IMR-90 (cell line): Measurements from ENCODE around the gene STK33. TPM values are rescaled to one million over a fixed set of nuclear protein-coding genes. Genes with fewer than 3 reads are reported as not detected.

ENCODE experiments used
- ATAC-seq: fragments of 200-7000 bp; cut with Tn5 transposase; 2 replicates; pipeline ENCODE4 v1.9.1; 2020; ENCODE audit warnings: low read depth, mild to moderate bottlenecking, moderate library complexity
- BruUV-seq: library from RNA; stranded (reverse); fragments of 400-500 nt; replicated peaks from 2 replicates; lab custom pipeline; 2021; lab: Mats Ljungman, UMichigan
- CTCF ChIA-PET: fragments of 300-600 bp; formaldehyde crosslinking; extraction: SDS; loops from one replicate; lab custom pipeline; 2021; ENCODE audit warnings: antibody characterized with exemption; lab: Yijun Ruan, JAX
- POLR2A ChIA-PET: fragments of 300-600 bp; sonication (Branson Sonifier 250); formaldehyde crosslinking; loops from one replicate; lab custom pipeline; 2022; ENCODE audit warnings: antibody characterized with exemption; ENCODE audit not compliant: unreplicated experiment; lab: Charles Lee
- DNase-seq: peaks from one replicate; pipeline ENCODE4 v3.0.0; 2013
- H2AFZ ChIP-seq: replicated peaks from 2 replicates; pipeline ENCODE3; 2013; ENCODE audit warnings: low read length, mild to moderate bottlenecking; ENCODE audit not compliant: poor library complexity
- H2AK5ac ChIP-seq: 2 replicates; pipeline ENCODE4 v1.6.1; 2013; ENCODE audit warnings: low read depth, low read length, inconsistent platforms
- H2AK9ac ChIP-seq: replicated peaks from 2 replicates; pipeline ENCODE3; 2013; ENCODE audit warnings: mild to moderate bottlenecking, low read depth, low read length, moderate library complexity; ENCODE audit not compliant: poor library complexity
- H2BK120ac ChIP-seq: 2 replicates; pipeline ENCODE4 v1.6.1; 2013; ENCODE audit warnings: low read depth, low read length, inconsistent platforms
- H2BK15ac ChIP-seq: 3 replicates; pipeline ENCODE4 v1.6.1; 2013; ENCODE audit warnings: low read depth, low read length, inconsistent platforms
- H2BK20ac ChIP-seq: 2 replicates; pipeline ENCODE4 v1.6.1; 2013; ENCODE audit warnings: low read depth, mild to moderate bottlenecking, inconsistent platforms, low read length, moderate library complexity
- H2BK5ac ChIP-seq: 2 replicates; pipeline ENCODE4 v1.6.1; 2013; ENCODE audit warnings: mild to moderate bottlenecking, low read depth, low read length, inconsistent platforms; ENCODE audit not compliant: poor library complexity, severe bottlenecking
- H3K14ac ChIP-seq: replicated peaks from 2 replicates; pipeline ENCODE4 v1.6.1; 2013; ENCODE audit warnings: low read depth, low read length, inconsistent platforms
- H3K18ac ChIP-seq: 2 replicates; pipeline ENCODE4 v1.6.1; 2013; ENCODE audit warnings: low read depth, low read length, control low read depth
- H3K23ac ChIP-seq: 2 replicates; pipeline ENCODE4 v1.6.1; 2013; ENCODE audit warnings: low read depth, low read length, inconsistent platforms
- H3K27ac ChIP-seq: 2 replicates; pipeline ENCODE4 v1.5.1; 2013; ENCODE audit warnings: mild to moderate bottlenecking, control low read depth, low read length; ENCODE audit not compliant: insufficient read depth
- H3K27me3 ChIP-seq: 2 replicates; pipeline ENCODE4 v1.6.1; 2013; ENCODE audit warnings: low read length; ENCODE audit not compliant: control insufficient read depth, insufficient read depth
- H3K36me3 ChIP-seq: 2 replicates; pipeline ENCODE4 v1.6.1; 2013; ENCODE audit warnings: low read length, mixed read lengths; ENCODE audit not compliant: control insufficient read depth, insufficient read depth
- H3K4ac ChIP-seq: 2 replicates; pipeline ENCODE4 v1.6.1; 2013; ENCODE audit warnings: low read depth, low read length, inconsistent platforms
- H3K4me1 ChIP-seq: 2 replicates; pipeline ENCODE4 v1.6.1; 2013; ENCODE audit warnings: low read length, mixed read lengths; ENCODE audit not compliant: control insufficient read depth, insufficient read depth
- H3K4me2 ChIP-seq: 2 replicates; pipeline ENCODE4 v1.6.1; 2013; ENCODE audit warnings: low read depth, mild to moderate bottlenecking, control low read depth, low read length, moderate library complexity
- H3K4me3 ChIP-seq: 2 replicates; pipeline ENCODE4 v1.5.1; 2013; ENCODE audit warnings: low read depth, mild to moderate bottlenecking, control low read depth, low read length, moderate library complexity; ENCODE audit not compliant: insufficient read depth
- H3K56ac ChIP-seq: 2 replicates; pipeline ENCODE4 v1.6.1; 2013; ENCODE audit warnings: low read length, inconsistent platforms; ENCODE audit not compliant: insufficient read depth; ENCODE audit errors: extremely low read depth
- H3K79me1 ChIP-seq, 2 experiments: 2 replicates each; pipeline ENCODE4 v1.6.1; 2013; ENCODE audit warnings: low read length in 2 of 2, inconsistent platforms in 1 of 2, low read depth in 1 of 2
- H3K9ac ChIP-seq: 2 replicates; pipeline ENCODE4 v1.6.1; 2013; ENCODE audit warnings: low read depth, low read length, control low read depth
- H3K9me1 ChIP-seq: 2 replicates; pipeline ENCODE4 v1.6.1; 2013; ENCODE audit warnings: low read length, inconsistent platforms; ENCODE audit not compliant: insufficient read depth
- H3K9me3 ChIP-seq: 2 replicates; pipeline ENCODE4 v1.6.1; 2013; ENCODE audit warnings: low read length; ENCODE audit not compliant: control insufficient read depth, insufficient read depth
- H4K20me1 ChIP-seq: 2 replicates; pipeline ENCODE4 v1.6.1; 2013; ENCODE audit warnings: low read length, inconsistent platforms; ENCODE audit not compliant: insufficient read depth
- H4K5ac ChIP-seq: 2 replicates; pipeline ENCODE4 v1.6.1; 2013; ENCODE audit warnings: mild to moderate bottlenecking, low read depth, low read length, control low read depth
- H4K8ac ChIP-seq, 2 experiments: 2 replicates each; pipeline ENCODE4 v1.6.1; 2013; ENCODE audit warnings: low read depth in 2 of 2, low read length in 2 of 2, control low read depth in 1 of 2, inconsistent platforms in 1 of 2
- H4K91ac ChIP-seq: 2 replicates; pipeline ENCODE4 v1.6.1; 2013; ENCODE audit warnings: low read depth, low read length, inconsistent platforms; ENCODE audit not compliant: insufficient read depth
- NFE2L2 ChIP-seq: fragments of 150-350 bp; IDR thresholded peaks from 2 replicates; pipeline ENCODE4 v1.6.1; 2016; ENCODE audit warnings: low read depth, mild to moderate bottlenecking, low read length
- WGBS, 2 experiments: methylation state at CpG; one replicate each; pipeline versions ENCODE4 v1.1.5 to v1.1.7; 2013; ENCODE audit warnings: missing lambda C conversion rate in 2 of 2; ENCODE audit not compliant: insufficient read length in 1 of 2; ENCODE audit errors: extremely low coverage in 2 of 2; 5-methylcytosine and 5-hydroxymethylcytosine counted together
- dilution Hi-C: fragments of 300-500 bp; cut with HindIII; formaldehyde crosslinking; loops from one replicate; pipeline ENCODE4 v1.14.3; 2018; ENCODE audit warnings: low sequenced_read_pairs; ENCODE audit not compliant: unreplicated experiment
- in situ Hi-C: fragments of 300-500 bp; cut with MboI; formaldehyde crosslinking; loops from 3 replicates; pipeline ENCODE4 v1.14.3; 2019; ENCODE audit warnings: low sequenced_read_pairs, inconsistent platforms, mixed read lengths
- intact Hi-C: fragments of 100-400 bp; cut with micrococcal nuclease; formaldehyde crosslinking; loops from 2 replicates; pipeline ENCODE4 v1.10.0; 2022
- polyA plus RNA-seq, 3 experiments: library from polyadenylated mRNA; depleted of rRNA; stranded (reverse); fragments of >200 nt; gene quantifications; 2 replicates each; pipeline ENCODE4 v1.2.3, GENCODE V29; 2012; ENCODE audit warnings: low replicate concordance in 1 of 3
- total RNA-seq: library from RNA; depleted of rRNA; stranded (reverse); fragments of >200 nt; gene quantifications from 2 replicates; pipeline ENCODE4 v1.2.3, GENCODE V29; 2012

STK33 gene
- total and polyA plus RNA-seq, 2 of the 4 experiments (the other 2 are of a cell fraction) = 2.3 to 2.6 TPM

DNA sequence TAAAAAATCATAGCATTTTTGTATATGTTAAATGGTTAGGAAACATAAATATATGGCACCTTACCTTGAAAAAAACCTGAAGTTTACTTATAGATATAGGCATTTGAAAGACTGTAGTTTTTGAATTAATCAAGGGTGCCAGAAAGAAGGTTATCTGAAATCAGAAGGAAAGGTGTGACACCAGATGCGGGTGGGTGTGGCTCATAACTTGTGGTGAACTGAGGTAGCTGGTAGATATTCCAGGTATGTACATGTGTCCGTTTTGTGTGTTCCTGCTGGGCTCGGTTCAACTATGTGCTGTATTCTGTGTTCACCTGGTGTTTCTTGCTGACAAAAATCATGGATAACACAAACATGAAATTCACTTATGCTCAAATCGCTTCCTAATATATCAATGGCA lies 35.6 kb downstream of the STK33 start:
- in situ Hi-C loops = no loop called here

More for the DNA sequence above, 35.6 kb downstream of the STK33 start:
- Histone ChIP-seq H3K18ac (no peak overlapping the region), H2AK5ac (no peak overlapping the region), H2BK15ac (no peak overlapping the region), H3K27me3 (peaks cover 2% of the 10 kb centered on the region), H3K4me1 (no peaks in the 10 kb centered on the region), H3K9me3 (peaks cover 4% of the 10 kb centered on the region), H3K56ac (no peak overlapping the region), H4K5ac (no peak overlapping the region), H3K14ac (no peak overlapping the region), H4K20me1 (no peaks in the 10 kb centered on the region), H3K4me2 (no peak overlapping the region), H2BK120ac (no peak overlapping the region), H3K9me1 (no peaks in the 10 kb centered on the region), H4K8ac (no peak overlapping the region), H2AK9ac (no peak overlapping the region), H3K9ac (no peak overlapping the region), H3K4me3 (no peak overlapping the region), H3K23ac (no peak overlapping the region), H2AFZ (no peak overlapping the region), H3K79me1 (no peaks in the 10 kb centered on the region), H3K27ac (no peak overlapping the region), H4K91ac (no peak overlapping the region), H3K4ac (no peak overlapping the region), H2BK20ac (no peak overlapping the region), H2BK5ac (no peak overlapping the region), H3K36me3 (no peaks in the 10 kb centered on the region)
- ATAC-seq (no peak), DNase-seq (no peak)
- CTCF ChIA-PET = no interaction called here
- WGBS, 2 experiments = 74% methylated on average over 3 of the region's 4 CpGs; no CpG with 5 or more reads in 1 of the 2 experiments
- BruUV-seq = no TSS peak
- POLR2A ChIA-PET = no interaction called here
- dilution Hi-C loops (no loop called here), intact Hi-C loops (no loop called here)
- TF ChIP-seq NFE2L2 = no peak
